GM18951 (cell line): Measurements from ENCODE around the gene PRR36.
"Not testable (repeated sequence)": the region's sequence is repeated elsewhere in the genome, so short reads cannot be mapped to it uniquely, and the experiment has no call there.

Experiments
- POLR2A ChIP-seq: IDR thresholded peaks from 4 replicates; pipeline ENCODE4 v1.6.1; 2011; ENCODE audit warnings: mild to moderate bottlenecking; ENCODE audit not compliant: insufficient read length, insufficient read depth; ENCODE audit errors: extremely low read depth
- in situ Hi-C: fragments of 300-500 bp; cut with MboI; formaldehyde crosslinking; loops from one replicate; pipeline ENCODE4 v1.12.0; 2022; ENCODE audit warnings: low sequenced_read_pairs, mixed read lengths, inconsistent platforms; ENCODE audit not compliant: unreplicated experiment

The PRR36 gene

DNA sequence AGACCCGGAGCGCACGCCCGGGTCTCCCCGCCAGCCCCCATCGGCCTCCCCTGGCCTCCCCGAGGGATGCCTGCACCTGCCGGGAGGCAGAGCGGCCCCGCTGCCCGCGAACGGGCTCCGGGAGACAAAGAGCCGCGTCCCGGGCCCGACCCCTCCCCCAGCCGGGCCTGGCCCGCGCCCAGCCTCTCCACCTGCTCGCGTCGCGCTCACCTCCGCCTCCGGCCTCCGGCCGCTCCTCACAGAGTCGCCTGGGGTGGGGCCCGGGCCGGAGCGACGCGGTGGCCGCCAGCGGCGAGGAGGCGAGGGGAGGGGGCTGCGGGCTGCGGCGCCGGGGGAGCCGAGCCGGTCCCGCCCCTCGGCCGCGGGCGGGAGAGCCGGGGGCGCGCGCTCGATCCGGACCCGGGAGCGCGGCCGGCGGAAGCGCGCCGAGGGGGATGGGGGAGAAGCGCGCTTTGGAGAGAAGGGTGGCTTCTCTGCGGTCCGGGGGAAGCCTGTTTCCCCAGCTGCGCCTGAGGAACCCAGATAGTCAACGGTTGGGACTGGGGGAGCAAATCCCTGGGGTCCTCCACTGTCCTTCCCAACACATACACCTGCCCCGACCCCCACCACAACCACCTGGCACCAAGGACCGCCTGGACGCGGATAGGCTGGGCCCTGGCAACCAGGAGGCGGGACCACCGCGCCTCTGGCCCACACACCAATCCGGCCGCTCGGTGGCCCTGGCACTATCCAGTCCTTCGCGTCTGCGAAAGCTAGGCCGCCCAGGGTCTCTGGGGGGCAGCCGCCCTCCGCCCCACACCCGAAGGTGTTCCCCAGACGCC is at the start of gene PRR36:
PRR36 (minus strand) TSS at position 315 of the 821 bp plus-strand sequence. CDS start 701 bp downstream, outside the sequence.
- in situ Hi-C loops = no loop called here
- TF ChIP-seq POLR2A = no peak

DNA sequence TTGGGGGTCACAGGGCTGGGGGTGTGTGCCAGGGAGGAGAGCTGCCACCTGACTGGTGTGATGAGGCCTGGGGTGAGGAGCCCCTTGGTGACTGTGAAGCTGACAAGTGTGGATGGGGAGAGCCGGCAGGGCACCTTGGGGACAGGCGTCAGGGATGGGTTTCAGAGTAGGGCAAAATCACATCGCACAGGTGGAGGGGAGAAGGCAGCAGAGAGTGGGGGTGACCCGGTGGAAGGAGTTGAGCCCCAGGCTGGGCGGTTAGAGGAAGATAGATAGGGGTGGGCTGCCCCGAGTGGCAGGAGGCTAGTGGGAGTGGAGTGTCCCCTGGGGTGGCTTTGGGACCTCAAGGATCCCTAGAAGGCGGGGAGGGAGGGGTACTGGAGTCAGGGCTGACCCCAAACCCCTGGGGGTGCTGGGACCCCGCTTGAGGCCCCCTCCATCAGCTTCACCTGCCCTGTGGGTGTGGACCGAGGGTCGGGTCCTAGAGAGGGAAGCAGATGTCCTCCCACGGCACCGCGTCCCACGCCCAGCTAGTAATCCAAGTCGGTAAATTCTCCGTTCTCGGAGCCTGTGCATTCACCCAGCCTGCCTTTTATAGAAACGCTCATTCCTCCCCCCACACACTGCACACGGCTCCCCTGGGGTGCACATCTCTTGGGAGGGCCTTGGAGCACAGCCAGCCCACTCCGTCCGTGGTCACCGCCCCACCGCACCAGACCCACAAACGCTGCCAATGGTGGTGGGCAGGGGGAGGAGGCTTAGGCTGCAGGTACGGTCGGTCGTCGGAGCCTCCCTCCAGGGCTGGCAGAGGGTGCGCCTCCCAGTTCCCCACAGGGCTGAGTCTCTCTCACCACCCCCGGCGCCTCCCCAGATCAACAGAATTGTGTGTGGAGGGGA is 49.4 kb upstream of the PRR36 start:
- no peak for TF ChIP-seq POLR2A
- in situ Hi-C loops = no loop called here

DNA sequence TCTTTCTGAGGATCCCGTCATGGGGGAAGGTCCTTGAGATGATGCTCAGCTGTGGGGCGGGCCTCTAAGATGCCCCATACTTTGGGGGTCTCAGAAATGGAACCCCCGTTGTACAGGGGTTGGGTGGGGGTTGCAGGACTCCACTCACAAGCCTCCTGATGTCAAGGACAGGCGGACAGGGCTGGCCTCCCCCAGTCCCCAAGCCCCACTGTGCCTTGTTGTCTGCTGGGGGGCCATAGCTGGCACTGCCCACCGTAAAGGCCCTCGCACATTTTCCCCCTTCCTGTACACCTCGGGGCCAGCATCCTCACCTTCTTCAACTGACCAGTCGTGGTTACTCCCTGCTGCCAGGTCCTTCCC is 48.6 kb upstream of the PRR36 start:
- in situ Hi-C loops = no loop called here
- no peak for TF ChIP-seq POLR2A

DNA sequence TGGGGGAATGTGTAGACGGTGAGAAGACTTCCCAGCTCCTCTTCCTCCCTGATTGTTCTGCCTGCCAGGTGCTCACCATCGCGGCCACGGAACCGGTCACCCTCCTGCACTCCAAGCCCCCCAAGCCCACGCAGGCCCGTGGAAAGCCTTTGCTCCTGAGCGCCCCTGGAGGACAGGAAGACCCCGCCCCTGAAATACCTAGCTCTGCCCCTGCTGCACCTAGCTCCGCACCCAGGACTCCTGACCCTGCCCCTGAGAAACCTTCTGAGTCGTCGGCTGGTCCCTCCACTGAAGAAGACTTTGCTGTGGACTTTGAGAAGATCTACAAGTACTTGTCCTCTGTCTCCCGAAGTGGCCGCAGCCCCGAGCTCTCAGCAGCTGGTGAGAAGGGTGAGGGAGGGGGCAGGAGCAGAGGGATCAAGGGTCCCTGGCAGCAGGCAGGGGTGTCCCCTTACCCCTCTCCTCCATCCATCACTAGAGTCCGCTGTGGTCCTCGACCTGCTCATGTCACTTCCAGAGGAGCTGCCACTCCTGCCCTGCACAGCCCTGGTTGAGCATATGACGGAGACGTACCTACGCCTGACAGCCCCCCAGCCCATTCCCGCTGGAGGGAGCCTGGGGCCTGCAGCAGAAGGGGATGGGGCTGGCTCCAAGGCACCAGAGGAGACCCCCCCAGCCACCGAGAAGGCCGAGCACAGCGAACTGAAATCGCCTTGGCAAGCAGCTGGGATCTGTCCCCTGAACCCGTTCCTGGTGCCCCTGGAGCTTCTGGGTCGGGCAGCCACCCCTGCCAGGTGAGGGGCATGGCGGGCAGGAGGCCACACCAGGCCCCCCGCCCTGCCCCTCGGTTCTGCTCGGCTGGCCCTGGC is 48.0 kb upstream of the PRR36 start:
- no peak for TF ChIP-seq POLR2A

DNA sequence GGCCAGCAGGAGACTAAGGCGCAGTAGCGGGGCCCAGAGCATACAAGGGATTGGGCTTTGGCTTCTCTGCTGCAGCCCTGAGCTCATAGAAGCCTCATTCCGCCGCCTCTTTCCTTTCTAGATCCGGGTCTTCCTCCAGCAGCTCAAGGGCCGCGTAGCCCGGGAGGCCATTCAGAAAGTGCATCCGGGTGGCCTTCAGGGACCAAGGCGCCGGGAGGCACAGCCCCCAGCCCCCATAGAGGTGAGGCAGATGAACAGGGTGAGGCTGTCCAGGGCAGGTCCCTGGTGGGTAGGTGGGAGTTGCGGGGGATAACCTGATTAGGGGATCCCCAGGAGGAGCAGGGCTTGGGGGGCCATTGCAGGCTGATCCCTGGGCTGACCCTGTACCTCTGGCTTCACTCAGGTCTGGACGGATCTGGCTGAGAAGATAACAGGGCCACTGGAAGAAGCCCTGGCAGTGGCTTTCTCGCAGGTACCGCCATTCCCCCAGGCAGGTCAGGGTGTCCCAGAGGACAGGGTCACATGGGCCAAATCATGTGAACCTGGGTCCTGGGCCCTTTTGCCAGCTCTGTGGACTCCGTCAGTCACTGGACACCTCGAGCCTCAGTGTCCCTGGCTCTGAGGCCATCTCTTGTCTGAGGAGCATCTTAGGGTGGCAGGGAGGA is 47.2 kb upstream of the PRR36 start:
- in situ Hi-C loops = no loop called here
- TF ChIP-seq POLR2A = no peak

More for the DNA sequence above, 48.0 kb upstream of the PRR36 start:
- in situ Hi-C loops = no loop called here

DNA sequence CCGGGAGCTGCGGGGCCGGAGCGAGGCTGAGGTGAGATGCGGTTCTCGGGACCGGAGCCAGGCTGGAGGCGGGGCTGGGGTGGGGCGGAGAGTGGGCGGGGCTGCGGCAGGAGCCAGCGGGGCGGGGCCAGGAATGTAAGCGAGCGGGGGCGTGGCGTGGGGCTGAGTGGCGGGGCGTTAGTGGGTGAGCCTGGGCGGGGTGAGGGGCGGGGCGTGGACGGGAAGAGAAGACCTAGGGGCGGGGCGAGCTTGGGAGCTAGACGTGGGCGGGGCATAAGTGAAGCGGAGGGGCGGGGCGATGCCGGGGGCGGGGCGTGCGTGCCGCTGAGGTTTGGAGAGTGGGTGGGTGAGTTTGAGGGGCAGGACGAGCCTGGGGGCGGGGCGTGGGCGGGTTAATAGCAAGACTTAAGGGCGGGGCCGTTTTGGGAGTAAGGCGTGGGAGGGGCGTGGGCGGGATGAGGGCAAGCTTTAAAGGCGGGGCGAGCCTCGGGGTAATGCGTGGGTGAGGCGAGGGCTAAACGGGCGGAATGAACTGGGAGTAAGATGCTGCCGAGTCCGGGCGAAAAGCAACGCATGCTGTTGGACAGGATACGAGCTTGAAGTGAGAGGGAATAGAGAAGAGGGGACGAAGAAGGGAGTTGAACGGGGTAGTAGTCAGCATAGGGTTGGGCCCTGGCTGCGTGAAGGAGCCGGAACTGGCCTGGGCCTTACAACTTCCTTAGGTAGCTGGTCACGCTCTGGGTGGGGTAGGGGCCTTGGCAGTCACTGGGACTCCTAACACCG is 46.5 kb upstream of the PRR36 start:
- TF ChIP-seq POLR2A = peak; percentile 15
- in situ Hi-C loops = no loop called here

DNA sequence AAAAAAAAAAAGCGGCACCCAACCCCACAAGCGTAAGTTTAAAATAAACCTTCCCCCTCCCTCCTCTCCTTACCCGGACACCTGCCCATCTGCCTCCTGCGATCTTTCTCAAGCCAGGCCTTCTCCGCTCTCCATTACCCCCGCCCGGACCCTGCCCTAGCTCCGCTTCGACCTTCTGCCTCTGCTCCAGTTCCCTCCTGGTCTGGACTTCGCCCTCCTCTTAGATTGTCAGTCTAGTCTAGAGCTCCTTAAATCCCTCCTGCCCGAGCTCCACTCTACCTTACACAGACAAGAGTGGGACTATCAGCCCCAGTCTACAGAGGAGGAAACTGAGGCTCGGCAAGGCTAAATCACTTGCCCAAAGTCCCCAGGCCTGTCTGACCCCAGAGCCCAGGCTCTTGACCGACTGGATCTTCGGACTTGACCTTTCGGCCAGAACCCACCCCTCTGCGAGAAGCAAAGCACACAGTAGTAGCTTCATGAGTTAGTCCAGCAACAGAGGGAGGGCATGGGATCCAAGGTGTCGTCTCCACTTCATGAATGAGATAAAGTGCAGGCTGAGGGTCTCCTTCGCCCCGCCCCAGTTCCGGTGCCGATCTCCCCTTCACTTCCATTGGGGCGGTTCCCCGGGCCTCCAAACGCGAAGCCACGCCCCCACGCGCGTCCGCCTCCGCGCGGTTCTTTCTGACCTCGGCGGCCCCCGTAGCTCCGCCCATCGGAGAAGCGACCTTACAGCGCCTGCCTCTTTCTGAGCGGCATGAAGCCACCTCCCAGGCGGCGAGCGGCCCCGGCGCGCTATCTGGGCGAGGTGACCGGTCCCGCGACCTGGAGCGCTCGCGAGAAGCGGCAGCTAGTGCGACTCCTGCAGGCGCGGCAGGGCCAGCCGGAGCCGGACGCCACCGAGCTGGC is 45.7 kb upstream of the PRR36 start, which contains the start of gene SNAPC2:
SNAPC2 (plus strand) TSS at position 729 of the 909 bp plus-strand sequence; CDS start at position 758, 29 bp downstream.
- in situ Hi-C loops = no loop called here
- TF ChIP-seq POLR2A = peak; percentile 73

DNA sequence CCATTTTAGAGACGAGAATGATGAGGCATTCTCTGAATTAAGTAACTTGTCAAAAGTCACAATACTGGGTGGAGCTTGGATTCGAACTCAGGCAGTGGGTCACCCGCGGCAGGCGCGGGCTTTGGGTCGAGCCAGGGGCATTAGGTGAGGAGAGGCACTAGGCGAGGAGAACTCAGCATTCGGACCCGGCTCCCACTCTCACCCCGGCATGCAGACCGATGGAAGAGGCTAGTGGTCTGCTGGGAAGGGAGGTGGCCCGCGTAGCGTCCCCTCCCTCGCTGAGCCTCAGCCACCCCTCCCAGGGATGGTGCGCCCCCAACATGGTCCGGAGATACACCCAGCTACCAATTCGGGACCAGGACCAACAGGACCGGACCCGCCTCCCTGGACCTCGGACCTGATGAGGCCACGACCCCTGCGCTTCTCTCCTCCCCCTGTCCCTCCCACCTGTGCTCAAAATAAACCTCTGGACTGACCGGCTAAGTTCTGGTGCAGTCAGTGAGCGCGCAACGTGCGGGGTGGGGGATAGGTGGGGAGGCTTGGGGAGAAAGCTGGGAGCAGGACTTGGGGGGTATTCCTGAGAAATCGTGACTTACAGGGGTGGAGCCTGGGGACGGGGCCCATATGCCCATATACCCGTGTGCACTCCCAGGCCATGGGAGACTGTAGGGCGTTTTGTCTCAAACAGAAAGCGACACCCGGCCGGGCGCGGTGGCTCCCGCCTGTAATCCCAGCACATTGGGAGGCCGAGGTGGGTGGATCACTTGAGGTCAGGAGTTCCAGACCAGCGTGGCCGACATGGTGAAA is 44.6 kb upstream of the PRR36 start:
- in situ Hi-C loops = no loop called here
- no peak for TF ChIP-seq POLR2A

DNA sequence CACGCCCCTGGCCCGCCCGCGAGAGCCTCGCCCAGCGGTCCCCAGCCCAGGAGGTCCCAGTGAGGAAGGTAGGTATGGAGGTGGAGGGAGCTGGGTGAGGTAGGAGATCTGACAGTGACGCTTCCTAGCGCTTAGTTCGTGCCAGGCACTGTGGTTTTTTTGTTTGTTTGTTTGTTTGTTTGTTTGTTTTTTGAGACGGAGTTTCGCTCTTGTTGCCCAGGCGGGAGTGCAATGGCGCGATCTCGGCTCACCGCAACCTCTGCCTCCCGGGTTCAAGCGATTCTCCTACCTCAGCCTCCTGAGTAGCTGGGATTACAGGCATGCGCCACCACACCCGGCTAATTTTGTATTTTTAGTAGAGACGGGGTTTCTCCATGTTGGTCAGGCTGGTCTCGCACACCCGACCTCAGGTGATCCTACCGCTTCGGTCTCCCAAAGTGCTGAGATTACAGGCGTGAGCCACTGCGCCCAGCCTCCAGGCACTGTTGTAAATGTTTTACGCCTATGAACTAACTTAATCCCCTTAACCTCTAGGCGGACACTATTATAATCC is 43.9 kb upstream of the PRR36 start:
- in situ Hi-C loops = not testable (repeated sequence)
